ENCODE measurements around the gene PAPPA.

Gene PAPPA

DNA sequence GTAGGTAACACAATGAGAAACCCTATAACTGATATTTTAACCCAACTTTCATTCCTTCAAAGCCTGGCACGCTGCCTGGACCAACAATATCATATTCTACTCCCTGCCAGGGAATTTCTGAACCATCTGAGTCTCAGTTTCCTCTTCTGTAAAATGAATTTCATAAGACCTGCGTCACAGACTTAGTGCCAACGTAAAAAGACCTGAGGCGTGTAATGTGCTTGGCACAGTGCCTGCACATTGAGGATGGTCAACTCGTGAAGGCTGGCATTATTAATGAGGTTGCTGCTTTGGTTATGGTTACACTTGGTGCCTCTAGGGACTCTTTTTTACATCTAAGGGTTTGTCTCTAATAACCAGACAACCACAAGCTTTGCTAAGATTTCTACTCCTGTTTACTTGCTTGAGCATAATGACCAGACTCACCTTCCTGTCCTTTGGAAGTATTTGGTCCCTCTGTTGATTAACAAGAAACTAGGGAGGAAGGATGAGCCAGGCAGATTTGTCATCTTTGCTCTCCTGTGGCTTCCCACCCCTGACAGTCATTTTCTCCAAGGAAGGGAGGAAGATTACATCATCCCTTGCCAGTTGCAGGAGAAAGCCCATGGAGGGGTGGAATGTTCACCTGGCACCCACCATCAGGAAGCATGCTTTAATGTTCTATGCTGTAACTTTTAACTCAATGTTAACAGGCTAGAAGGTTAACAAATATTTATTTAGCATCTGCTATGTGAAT lies 79.0 kb downstream of the PAPPA start:
- H3K4me3 ChIP-seq (ENCODE audit: control insufficient read depth, low read depth, low read length) = no peak overlapping the region
- TF ChIP-seq, protein P1, sequence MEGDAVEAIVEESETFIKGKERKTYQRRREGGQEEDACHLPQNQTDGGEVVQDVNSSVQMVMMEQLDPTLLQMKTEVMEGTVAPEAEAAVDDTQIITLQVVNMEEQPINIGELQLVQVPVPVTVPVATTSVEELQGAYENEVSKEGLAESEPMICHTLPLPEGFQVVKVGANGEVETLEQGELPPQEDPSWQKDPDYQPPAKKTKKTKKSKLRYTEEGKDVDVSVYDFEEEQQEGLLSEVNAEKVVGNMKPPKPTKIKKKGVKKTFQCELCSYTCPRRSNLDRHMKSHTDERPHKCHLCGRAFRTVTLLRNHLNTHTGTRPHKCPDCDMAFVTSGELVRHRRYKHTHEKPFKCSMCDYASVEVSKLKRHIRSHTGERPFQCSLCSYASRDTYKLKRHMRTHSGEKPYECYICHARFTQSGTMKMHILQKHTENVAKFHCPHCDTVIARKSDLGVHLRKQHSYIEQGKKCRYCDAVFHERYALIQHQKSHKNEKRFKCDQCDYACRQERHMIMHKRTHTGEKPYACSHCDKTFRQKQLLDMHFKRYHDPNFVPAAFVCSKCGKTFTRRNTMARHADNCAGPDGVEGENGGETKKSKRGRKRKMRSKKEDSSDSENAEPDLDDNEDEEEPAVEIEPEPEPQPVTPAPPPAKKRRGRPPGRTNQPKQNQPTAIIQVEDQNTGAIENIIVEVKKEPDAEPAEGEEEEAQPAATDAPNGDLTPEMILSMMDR (conservative IDR thresholded peaks at IDR 0.05; ENCODE audit: control insufficient read depth, insufficient read depth, low read depth, low read length) = no peak
- peak; percentile 57 for DNase-seq (ENCODE audit: low read depth)

DNA sequence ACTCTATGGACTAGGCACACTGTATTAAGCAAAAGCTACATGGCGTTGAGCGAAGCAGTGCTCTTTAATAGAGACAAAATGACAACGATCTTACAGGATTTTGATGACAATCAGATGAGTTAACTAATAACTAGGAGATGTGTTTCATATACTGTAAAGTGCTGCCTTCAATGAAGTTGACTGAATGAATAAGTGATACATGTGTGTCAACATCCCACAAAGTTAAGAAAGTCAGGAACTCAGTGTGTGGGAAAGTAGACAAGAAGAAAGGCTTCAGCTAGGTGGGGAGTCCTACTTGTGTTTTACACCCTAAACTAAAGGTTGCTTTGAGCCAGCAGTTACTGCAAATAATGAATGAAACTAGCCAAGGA lies 79.6 kb downstream of the PAPPA start:
- TF ChIP-seq, protein P1 (conservative IDR thresholded peaks at IDR 0.05; ENCODE audit: control insufficient read depth, insufficient read depth, low read depth, low read length) = no peak
- no peak overlapping the region for H3K4me3 ChIP-seq (ENCODE audit: control insufficient read depth, low read depth, low read length)
- DNase-seq (ENCODE audit: low read depth) = peak; percentile 32

DNA sequence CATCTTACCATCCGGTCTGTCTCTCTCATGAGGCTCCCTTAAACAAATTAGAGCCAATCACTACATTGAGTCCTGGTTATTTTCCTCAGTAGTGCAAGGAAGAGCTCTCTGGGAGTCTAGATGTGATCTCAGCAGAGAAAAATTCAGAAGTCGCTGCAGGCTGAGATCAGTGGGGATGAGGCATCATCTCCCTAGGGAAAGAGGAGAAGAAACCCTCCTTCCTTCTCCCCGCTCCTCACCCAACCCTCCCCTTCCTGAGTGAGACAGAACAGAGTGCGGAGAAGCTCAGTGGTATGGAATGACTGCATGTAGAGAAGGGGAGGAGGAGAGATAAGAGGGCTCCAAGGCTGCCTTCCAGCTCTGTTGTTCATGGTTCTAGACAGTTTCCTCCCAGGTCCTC lies 80.5 kb downstream of the PAPPA start:
- H3K4me3 ChIP-seq (ENCODE audit: control insufficient read depth, low read depth, low read length) = no peak overlapping the region
- TF ChIP-seq, protein P1 (conservative IDR thresholded peaks at IDR 0.05; ENCODE audit: control insufficient read depth, insufficient read depth, low read depth, low read length) = no peak
- peak; percentile 99 for DNase-seq (ENCODE audit: low read depth)

DNA sequence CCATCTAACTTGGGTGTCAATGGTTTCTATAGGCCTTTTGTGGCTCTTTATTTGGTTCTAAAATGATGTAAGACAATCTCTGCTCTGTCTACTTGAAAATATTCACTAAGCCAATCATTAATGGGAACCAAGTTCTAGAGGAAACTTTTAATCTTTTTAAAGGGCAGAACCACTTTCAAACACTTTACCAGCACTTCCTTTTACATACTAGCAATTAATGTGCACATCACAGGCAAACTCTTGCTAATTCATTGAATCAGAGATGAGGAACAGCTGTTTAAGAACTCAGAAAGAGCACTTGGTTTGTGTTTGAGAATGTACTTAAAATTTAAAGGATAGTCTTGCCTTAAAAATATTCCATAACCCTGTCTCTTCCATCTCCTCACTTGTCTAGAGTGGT lies 83.4 kb downstream of the PAPPA start:
- no peak for DNase-seq (ENCODE audit: low read depth)
- TF ChIP-seq, protein P1 (conservative IDR thresholded peaks at IDR 0.05; ENCODE audit: control insufficient read depth, insufficient read depth, low read depth, low read length) = no peak
- H3K4me3 ChIP-seq (ENCODE audit: control insufficient read depth, low read depth, low read length) = no peak overlapping the region

DNA sequence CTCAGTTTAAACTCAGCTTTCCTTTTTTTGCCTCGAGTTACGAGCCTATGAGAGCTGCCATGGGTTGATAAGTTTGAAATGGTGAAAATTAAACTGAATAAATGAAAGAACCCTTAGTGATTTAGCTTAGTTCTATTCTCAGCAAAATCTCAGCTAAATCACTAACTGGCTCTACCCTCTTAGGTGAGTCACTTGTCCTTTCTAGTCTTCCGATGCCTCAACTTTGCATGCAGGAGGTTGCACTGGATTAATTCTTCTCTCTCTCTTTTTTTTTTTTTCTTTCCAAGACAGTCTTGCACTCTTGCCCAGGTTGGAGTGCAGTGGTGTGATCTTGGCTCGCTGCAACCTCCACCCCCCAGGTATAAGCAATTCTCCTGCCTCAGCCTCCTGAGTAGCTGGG lies 83.9 kb downstream of the PAPPA start:
- no peak overlapping the region for H3K4me3 ChIP-seq (ENCODE audit: control insufficient read depth, low read depth, low read length)
- TF ChIP-seq, protein P1 (conservative IDR thresholded peaks at IDR 0.05; ENCODE audit: control insufficient read depth, insufficient read depth, low read depth, low read length) = no peak
- DNase-seq (ENCODE audit: low read depth) = peak; percentile 43

DNA sequence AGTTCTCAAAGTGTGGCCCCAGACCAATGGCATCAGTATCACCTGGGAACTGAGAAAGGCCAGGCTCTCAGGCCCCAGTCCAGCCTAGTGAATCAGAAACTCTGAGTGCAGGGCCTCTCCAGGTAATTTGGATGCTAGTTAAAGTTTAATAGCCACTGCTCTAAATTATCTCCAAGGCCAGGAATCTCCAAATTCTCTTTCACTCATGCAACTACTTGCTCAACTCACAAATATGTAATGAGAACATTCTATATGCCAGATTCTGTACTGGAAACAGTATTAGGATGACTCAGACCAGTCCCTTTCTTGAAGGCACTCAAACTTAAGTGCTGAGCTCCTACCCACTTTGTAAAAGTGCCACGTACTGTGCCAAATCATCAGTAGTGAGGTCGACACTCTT lies 84.6 kb downstream of the PAPPA start:
- H3K4me3 ChIP-seq (ENCODE audit: control insufficient read depth, low read depth, low read length) = no peak overlapping the region
- TF ChIP-seq, protein P1 (conservative IDR thresholded peaks at IDR 0.05; ENCODE audit: control insufficient read depth, insufficient read depth, low read depth, low read length) = no peak
- peak; percentile 90 for DNase-seq (ENCODE audit: low read depth)

Data from fibroblast of mammary gland (primary cell).